Effector CD4-positive, alpha-beta T cell (primary cell): ENCODE measurements around the gene TSC22D1.
"Not testable (repeated sequence)": the region's sequence is repeated elsewhere in the genome, so short reads cannot be mapped to it uniquely, and the experiment has no call there.

ENCODE experiments used
- DNase-seq: peaks from one replicate; pipeline ENCODE4 v3.0.0-alpha.2; 2020
- total RNA-seq: gene quantifications from one replicate; lab custom pipeline; 2026; lab: John Stamatoyannopoulos, UW

The TSC22D1 gene
- total RNA-seq, result 57.4 reads per million, percentile 71 among the genes with 10 or more reads in this experiment

DNA sequence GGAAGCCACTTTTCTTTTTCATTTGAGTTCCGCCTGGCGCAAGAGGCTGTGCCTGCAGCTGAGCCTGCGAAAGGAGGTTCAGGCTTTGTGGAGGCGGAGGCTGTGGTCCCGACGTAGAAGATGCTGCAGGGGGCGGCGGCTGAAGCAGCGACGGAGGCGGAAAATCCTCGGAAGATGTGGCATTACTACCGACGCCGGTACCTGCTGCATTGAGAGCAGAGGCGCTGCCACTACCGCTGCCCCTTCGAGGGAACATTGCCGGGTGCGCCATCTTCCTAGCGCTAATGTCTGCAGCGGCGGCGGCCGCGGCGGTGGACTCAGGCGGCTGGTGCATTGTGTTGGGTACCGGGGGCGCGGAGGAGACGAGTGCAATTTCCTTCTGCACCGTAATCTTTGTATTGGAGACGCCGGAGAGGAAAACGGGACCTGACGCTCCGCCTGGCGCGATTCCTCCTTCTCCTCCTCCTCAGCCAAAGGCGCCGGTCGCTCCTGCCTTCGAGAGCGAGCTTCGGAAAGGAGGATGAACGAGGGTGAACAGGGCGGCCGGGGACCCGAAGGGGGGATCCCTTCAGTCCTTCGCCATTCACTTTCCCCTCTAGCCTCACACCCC is at the start of gene TSC22D1:
Gene TSC22D1 (minus strand): TSS at position 590 of the 610 bp plus-strand sequence. CDS start 256 bp downstream, at position 334.
- DNase-seq, result peak; percentile 58

- DNase-seq, result no peak
Measured at GRCh38 chr13:44622708-44623107, 46.6 kb upstream of the TSC22D1 start.

GRCh38 chr13:44622261-44622660 is 46.1 kb upstream of the TSC22D1 start:
- no peak for DNase-seq

DNA sequence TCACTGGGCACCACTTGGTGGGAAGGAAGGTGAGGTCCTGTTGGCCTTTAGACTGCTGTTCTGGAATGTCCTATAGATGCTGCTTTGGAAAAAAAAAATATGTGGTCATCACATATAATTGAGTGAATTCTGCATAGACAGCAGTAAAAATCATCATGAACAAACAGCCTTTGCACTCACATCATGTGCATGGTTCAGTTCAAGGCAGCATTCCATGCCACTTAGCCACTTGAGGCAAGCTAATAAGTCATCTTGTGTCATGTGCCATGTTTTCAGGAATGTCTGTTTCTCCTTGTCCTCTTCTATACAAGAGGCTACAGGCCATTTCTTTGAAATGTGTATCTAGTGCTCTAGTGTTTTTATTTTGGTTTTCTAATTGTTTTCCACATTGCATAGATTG is 43.9 kb upstream of the TSC22D1 start:
- no peak for DNase-seq

DNA sequence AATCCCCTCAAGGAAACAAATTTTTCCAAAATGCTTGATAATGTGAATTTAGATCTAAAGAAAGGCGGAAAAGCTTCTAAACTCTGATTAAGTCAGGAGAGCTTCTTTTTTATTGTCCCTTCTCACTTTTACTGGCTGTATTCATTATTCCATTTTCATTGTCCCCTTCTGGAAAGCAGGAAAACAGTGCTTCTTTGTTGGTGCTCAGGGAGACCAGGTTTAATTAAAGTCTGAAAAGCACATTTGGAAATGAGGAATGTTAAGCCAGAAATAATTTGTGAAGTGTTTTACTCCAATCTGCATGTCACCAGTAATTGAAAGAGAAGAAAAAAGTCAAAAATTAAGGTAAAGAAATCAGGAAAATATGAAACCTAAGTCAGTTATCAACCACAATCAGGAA is 43.5 kb upstream of the TSC22D1 start:
- no peak for DNase-seq

- no peak for DNase-seq
Measured at GRCh38 chr13:44618326-44618725, 42.2 kb upstream of the TSC22D1 start.

- DNase-seq, result no peak
Measured at GRCh38 chr13:44617648-44618047, 41.5 kb upstream of the TSC22D1 start.

GRCh38 chr13:44609137-44609536 is 33.0 kb upstream of the TSC22D1 start:
- DNase-seq, result no peak

DNA sequence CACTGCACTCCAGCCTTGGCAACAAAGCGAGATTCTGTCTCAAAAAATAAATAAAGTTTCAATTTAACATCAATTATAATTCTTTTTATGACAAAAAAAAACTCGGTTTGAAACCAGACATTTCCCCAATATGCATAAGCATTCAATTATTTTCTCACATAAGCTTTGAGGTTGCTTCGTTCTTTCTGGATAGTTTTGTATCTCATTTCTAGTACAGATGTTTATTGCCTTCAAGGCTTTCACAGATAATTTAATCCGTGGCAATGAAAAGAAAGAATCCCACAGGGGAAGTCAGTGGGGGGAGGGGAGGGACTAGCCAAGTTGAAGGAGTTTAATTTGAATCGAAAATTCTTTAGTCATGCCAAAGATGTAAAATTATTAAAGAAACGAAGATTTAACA is 29.6 kb upstream of the TSC22D1 start:
- DNase-seq, result no peak

- no peak for DNase-seq
Measured at GRCh38 chr13:44605275-44605674, 29.1 kb upstream of the TSC22D1 start.

GRCh38 chr13:44601586-44601985 is 25.5 kb upstream of the TSC22D1 start:
- no peak for DNase-seq

GRCh38 chr13:44593861-44594592 is 17.9 kb upstream of the TSC22D1 start:
- not testable (repeated sequence) for DNase-seq

- no peak for DNase-seq
Measured at GRCh38 chr13:44592216-44592847, 16.2 kb upstream of the TSC22D1 start.

- no peak for DNase-seq
Measured at GRCh38 chr13:44591316-44591715, 15.2 kb upstream of the TSC22D1 start.

DNA sequence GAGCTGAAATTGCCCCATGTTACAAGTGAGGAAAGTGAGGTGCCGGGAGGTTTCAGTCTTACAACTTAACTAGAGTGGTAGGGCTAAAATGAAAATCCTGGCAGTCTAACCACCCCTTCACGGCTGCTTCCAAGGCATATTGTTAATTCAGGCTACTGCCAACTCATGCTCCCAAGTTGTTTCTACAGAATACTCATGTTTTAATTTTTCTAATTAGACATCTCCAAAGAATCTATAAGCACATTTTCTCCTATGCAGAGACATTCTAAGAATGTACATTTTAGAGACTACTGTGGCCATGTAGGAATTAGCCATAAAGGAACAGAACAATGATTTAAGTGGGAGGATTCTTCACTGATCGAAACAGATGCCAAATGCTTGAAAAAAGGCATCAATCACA is 7.0 kb upstream of the TSC22D1 start:
- no peak for DNase-seq

- DNase-seq, result no peak
Measured at GRCh38 chr13:44578067-44578400, 1.9 kb upstream of the TSC22D1 start.

DNA sequence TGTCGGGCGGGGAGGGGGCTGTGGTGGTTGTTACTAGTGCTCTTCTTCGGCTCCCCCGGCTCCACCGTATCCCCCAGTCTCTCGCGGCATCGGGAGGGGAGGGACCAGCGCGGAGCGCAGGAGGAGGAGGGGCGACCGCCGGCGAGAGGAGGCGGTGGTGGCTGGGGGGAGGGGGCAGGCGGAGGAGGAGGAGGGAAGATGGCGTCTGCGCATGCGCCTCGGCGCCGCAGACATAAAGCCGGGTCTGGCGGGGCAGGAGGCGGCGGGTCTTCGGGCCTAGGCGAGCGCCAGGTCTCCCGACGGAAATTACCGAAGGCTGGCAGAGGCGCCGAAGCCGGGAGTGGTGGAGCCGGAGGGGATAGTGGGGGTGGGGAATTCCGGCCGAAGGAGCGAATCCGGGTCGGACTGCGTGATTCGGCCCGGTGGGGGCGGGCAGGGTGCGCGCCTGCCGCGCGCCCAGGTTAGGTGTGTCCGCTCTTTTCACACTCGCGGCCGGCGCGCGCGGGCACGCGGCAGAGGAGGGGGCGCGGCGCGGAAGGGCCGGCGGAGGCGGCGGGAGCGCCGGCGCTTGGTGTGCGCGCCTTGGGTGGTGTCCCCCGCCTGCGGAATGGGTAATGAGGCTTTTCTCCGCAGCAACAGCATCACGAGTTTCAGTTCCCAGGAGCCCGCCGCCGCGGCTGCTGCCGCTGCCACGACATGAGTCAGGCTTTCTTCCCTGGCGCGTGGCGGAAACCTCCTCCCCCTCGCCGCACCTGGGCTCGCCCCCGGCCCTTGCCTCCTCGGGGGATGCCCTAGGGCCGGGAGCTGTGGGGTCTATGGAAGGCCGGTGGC is 1.3 kb upstream of the TSC22D1 start:
- peak; percentile 94 for DNase-seq

GRCh38 chr13:44576351-44577235 is 463 bp upstream of the TSC22D1 start:
- peak; percentile 8 for DNase-seq

DNA sequence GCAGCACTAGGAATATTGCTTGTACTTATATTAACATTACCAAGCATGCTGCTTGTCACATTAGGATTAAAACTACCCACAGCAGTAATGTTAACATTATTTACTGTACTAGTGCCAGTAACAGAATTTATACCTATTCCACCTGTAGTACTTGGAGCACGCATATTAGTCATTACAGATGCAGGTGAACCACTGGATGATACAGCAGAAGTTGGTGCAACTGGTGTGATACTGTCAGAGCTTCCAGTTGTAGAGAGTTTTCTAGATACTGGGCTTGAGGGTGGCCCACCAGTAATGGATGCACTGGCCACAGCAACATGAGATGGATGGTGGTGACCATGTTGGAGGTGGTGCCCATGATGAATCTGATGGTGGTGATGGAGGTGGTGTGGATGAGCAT is 1.1 kb downstream of the TSC22D1 start:
- no peak for DNase-seq

GRCh38 chr13:44574466-44574855 is 1.7 kb downstream of the TSC22D1 start:
- DNase-seq, result no peak

DNA sequence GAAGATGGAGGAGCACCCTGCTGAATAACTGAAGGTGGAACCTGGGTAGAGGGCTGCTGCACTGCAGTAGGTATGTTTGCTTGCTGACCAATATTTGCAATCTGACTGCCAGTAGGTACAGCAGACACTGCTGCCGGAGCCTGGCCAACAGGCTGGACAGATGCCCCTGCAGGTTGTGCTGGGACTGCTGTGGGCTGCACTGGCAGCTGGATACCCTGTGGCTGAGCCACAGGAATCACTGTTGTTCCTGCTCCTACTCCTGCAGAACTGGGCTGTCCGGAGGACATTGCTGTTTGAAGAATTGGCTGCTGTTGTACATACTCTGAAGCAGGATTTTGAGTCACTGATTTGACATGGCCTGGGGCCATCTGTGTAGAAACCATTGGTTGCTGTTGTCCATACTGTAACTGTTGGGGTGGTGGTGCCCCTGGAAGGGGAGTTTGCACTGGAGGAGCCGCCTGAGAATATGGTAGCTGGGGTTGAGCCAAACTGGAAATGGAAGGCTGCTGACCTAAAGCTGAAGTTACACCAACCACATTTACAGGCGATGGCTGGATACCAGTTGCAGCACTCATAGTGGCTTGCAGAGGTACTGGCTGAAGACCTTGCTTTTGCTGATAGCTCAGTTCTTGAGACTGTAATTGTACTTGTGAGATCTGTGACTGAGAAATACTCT is 2.2 kb downstream of the TSC22D1 start:
- DNase-seq, result no peak

DNA sequence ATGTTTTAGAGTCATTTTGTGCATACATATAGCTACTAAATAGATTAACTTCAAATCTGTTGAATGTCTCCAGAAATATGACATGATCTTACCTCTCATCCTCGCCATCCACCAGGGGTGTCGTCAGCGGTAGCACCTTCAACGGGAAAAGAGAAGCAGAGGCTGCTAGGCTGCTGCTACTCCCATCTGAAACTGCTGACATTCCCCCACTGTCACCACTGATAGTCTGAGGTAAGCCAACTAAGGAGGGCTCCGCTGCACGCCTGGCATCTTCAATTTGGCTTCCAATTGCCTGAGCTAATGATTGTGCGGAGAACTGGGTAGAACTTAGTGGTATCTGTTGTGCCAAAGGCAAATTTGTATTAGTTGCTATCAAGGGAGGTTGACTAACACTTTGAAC is 3.1 kb downstream of the TSC22D1 start:
- no peak for DNase-seq
